Muscle of leg (tissue), 11 donors: ENCODE results near the gene MYOF. TPM values are rescaled to one million over a fixed set of nuclear protein-coding genes. Genes with fewer than 3 reads are reported as not detected.
"Not testable (repeated sequence)": the region's sequence is repeated elsewhere in the genome, so short reads cannot be mapped to it uniquely, and the experiment has no call there.

Experiments used
- DNase-seq: peaks from one replicate; pipeline ENCODE4 v3.0.0; 2013
- H3K27ac ChIP-seq: one replicate; pipeline ENCODE4 v1.5.1; 2013; ENCODE audit warnings: mild to moderate bottlenecking, low read length, control low read depth
- H3K27me3 ChIP-seq: one replicate; pipeline ENCODE4 v1.6.1; 2013; ENCODE audit warnings: low read length; ENCODE audit not compliant: control insufficient read depth, insufficient read depth
- H3K36me3 ChIP-seq: one replicate; pipeline ENCODE4 v1.6.1; 2013; ENCODE audit warnings: low read length; ENCODE audit not compliant: control insufficient read depth, insufficient read depth
- H3K4me1 ChIP-seq: one replicate; pipeline ENCODE4 v1.6.1; 2013; ENCODE audit warnings: low read length; ENCODE audit not compliant: control insufficient read depth, insufficient read depth
- H3K4me3 ChIP-seq: one replicate; pipeline ENCODE4 v1.5.1; 2013; ENCODE audit warnings: low read length, control low read depth
- H3K9me3 ChIP-seq: replicated peaks from 2 replicates; pipeline ENCODE4 v1.6.1; 2013; ENCODE audit warnings: low read depth, low read length; ENCODE audit not compliant: control insufficient read depth
- WGBS: methylation state at CpG from one replicate; pipeline ENCODE4 v1.1.5; 2013; ENCODE audit warnings: missing lambda C conversion rate; ENCODE audit not compliant: insufficient coverage; 5-methylcytosine and 5-hydroxymethylcytosine counted together
- polyA plus RNA-seq, 8 donors: library from polyadenylated mRNA; unstranded; fragments of 120-200 nt; gene quantifications; one replicate each; pipeline versions ENCODE4 v1.2.1 to v1.2.3, GENCODE V29; 2013; ENCODE audit warnings: inconsistent platforms in 1 of 8, low replicate concordance in 1 of 8; ENCODE audit not compliant: insufficient read length in 8 of 8, insufficient read depth in 1 of 8
- total RNA-seq: library from RNA; stranded (reverse); fragments of 120-200 nt; gene quantifications from one replicate; pipeline ENCODE4 v1.2.4, GENCODE V29; 2013

MYOF gene
- total and polyA plus RNA-seq, 9 donors, result 37.6 to 85.0 (median 55.2) TPM

DNA sequence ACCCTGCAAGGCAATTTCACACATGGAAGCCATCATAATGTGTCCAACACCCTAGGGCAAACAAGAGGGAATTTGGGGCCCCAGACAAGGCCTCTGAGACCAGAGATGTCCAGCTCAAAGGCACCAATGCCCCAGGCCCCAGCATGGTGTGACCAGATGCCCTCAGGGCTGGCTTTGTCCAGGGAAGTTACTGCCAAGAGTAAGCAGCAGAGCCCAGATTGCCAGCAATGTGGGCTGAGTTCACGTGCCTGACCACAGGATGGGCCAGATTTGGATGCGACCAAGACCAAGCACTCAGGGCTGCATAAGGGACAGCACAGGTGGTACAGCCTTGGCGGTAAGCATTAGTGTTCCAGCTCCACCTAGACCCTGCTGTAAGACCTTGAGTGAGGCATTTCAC lies 12.7 kb downstream of the MYOF start:
- no peak overlapping the region for H3K4me3 ChIP-seq
- peaks cover 17% of the 10 kb centered on the region for H3K4me1 ChIP-seq
- peaks cover 13% of the 10 kb centered on the region for H3K36me3 ChIP-seq
- 87% methylated on average over 2 of the region's 3 CpGs for WGBS
- no peaks in the 10 kb centered on the region for H3K9me3 ChIP-seq
- H3K27ac ChIP-seq, result peak overlapping the region; percentile 13
- no peaks in the 10 kb centered on the region for H3K27me3 ChIP-seq
- DNase-seq, result no peak

DNA sequence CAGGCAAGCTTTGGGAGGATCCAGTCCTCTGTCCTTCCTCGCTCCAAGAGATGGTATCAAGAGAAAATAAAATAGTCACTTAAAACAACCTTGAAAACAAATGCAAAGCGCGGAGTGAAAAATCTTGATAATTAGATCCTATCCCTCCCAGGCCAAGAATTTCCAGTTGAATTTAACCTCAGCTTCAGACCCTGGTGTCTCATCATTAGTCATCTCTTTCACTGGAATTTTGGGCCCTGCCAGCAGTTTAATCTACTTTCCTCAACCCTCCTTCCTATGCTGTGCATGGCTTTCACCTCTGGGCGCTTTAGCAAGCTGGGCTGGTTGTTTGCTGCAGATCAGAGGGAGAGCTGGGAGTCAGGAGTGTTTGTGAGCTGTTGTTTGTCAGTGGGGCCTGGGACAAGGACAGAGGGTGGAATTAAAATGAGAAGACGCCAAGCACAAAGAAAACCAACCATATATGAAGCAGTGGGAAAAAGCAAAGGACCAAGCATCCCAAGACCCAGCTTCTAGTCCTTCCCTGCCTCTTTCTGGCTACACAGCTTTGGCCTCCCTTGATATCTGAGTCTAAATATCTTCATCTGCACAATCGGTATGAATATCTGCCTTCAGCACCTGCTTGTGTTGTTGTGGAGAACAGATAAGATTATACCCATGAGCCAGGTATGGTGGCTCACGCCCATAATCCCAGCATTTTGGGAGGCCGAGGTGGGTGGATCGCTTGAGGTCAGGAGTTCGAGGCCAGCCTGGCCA lies 13.5 kb downstream of the MYOF start:
- H3K27me3 ChIP-seq, result no peaks in the 10 kb centered on the region
- peaks cover 13% of the 10 kb centered on the region for H3K36me3 ChIP-seq
- WGBS, result no CpG with 5 or more reads among the region's 10 CpGs
- H3K27ac ChIP-seq, result peak overlapping the region; percentile 15
- H3K9me3 ChIP-seq, result no peaks in the 10 kb centered on the region
- DNase-seq, result peak; percentile 44
- no peak overlapping the region for H3K4me3 ChIP-seq
- H3K4me1 ChIP-seq, result peaks cover 23% of the 10 kb centered on the region

DNA sequence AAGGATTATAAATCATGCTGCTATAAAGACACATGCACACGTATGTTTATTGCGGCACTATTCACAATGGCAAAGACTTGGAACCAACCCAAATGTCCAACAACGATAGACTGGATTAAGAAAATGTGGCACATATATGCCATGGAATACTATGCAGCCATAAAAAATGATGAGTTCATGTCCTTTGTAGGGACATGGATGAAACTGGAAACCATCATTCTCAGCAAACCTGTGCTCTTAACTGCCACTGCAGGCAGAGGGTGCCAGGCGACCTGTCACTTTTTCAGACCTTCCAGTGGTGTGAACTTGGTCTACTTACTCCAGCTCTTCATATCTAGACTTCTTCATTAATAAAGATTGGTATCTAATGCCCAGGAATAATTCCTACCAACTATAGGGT lies 14.5 kb downstream of the MYOF start:
- DNase-seq, H3K27me3 ChIP-seq, H3K4me3 ChIP-seq, H3K9me3 ChIP-seq, H3K36me3 ChIP-seq, H3K27ac ChIP-seq: not testable (repeated sequence)
- peaks cover 26% of the 10 kb centered on the region for H3K4me1 ChIP-seq
- WGBS, result no CpG with 5 or more reads among the region's 4 CpGs

DNA sequence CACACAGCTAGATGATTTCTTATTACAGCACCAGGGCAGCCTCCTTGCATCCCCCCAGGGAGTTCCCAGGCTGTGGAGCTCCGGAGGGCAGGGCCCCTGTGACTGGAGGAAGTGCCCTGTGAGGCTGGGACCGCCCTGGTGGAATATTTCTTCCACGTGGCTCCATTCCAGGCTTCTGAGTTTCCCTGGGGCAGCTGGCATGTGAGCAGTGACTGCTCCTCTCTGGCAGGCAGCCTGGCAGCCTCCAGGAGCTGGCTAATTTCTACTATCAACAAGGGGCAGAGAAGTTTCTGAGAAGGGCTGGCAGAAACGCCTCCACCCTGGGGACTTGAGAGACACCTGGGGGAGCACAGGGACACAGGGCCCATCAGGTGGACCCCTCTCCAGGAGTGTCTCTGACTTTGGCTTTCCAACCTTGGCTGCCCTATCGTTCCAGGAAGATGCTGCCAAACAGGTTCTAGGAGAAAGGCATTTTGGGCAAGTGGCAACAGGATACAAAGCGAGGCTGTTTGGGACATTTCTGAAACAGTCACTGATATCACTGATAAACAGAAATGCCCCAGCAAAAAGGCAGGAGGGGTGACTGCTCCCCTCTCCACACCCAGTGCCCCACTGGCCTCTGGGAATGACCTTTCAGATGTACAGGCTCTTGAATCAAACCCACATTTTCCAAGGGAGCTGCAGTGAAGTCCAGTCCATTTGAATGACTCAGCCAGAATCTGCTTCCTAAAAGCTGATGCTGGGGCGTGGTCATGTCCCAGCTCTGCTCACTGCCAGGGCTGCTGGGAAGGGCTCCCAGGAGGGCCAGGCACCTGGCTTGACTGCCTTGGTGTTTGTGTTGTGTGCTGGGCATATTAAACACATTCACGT lies 16.1 kb downstream of the MYOF start:
- peak overlapping the region; percentile 85 for H3K27ac ChIP-seq
- 21% methylated on average over 2 of the region's 8 CpGs for WGBS
- H3K36me3 ChIP-seq, result peaks cover 8% of the 10 kb centered on the region
- H3K4me3 ChIP-seq, result no peak overlapping the region
- peaks cover 29% of the 10 kb centered on the region for H3K4me1 ChIP-seq
- DNase-seq, result peak; percentile 74
- no peaks in the 10 kb centered on the region for H3K9me3 ChIP-seq
- no peaks in the 10 kb centered on the region for H3K27me3 ChIP-seq

DNA sequence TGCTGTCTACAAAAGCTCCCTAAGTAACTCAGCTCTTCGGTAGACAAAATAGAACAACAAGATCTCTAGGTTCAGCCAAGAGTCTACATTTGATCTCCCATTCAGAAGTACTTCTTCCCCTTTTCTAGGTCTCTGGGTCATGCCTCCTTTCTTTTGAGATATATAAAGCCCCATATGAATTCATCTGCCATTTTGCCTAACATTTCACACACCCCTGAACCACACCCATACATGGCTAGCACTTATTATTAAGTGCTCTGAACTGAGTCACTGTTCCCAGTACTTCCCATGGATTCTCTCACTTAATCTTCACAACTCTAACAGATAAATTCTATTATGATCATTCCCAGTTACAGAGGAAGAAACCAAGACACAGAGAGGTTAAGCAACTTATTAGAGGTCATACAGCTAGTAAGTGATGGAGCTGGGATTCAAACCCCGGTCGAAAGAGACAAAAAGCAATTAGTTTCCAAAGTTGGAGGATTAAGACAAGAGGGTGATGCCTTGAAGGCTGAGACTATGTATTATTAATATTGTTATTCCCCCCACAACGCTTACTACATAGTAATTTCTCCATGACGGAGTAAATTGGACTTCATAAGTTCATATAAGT lies 17.3 kb downstream of the MYOF start:
- no peak for DNase-seq
- Histone ChIP-seq H3K4me3 (no peak overlapping the region), H3K27me3 (no peaks in the 10 kb centered on the region), H3K4me1 (peaks cover 33% of the 10 kb centered on the region), H3K36me3 (peaks cover 10% of the 10 kb centered on the region), H3K27ac (peak overlapping the region; percentile 73), H3K9me3 (no peaks in the 10 kb centered on the region)
- WGBS, result no CpG with 5 or more reads among the region's 5 CpGs

DNA sequence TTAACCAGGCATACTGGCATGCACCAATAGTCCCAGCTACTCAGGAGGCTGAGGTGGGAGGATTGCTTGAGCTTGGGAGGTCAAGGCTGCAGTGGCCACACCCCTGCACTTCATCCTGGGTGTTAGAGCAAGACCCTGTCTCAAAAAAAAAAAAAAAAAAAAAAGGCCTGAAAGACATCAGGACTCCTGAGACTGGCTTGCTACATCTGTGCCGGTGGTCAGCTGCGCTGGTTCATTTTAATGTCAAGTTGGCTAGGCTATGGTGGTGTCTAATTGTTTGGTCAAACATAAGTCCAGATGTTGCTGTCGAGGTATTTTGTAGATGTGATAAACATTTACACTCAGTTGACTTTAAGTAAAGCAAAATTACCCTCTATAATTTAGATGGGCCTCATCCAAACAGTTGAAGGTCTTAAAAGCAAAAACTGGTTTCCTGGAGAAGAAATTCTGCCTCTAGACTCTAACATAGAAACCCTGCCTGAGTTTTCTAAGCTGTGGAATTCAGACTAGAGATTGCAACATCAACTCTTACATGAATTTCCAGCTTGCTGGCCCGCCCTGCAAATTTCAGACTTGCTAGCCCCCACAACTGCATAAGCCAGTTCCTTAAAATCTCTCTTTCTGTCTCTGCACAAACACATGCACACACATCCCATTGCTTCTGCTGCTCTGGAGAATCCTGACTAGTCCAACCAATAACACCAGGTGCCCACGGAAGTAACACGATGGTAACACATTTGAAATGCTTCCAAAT lies 18.2 kb downstream of the MYOF start:
- peak; percentile 85 for DNase-seq
- peaks cover 42% of the 10 kb centered on the region for H3K4me1 ChIP-seq
- WGBS, result 19% methylated on average over 3 of the region's 6 CpGs

DNA sequence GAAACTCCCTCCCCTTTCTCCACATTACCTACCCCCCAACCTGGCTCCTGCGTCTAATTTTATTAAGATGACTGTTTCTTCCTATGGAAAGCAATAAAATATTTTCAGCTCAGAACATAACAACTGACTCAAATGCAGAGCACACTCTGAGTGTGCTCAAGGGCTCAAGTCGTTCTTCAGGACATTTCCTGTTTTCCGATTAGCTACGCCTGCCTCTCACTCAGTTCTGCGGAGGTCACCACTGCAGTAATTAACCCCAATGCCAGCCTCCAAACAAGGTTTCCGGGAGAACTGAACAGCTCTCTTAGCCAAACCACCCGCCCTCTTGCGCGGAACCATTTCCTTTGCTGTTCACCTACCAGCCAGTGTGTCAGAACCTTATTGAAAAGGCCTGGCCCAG lies 19.3 kb downstream of the MYOF start:
- Histone ChIP-seq H3K4me3 (no peak overlapping the region), H3K27me3 (no peaks in the 10 kb centered on the region), H3K4me1 (peaks cover 51% of the 10 kb centered on the region), H3K9me3 (no peaks in the 10 kb centered on the region), H3K27ac (peak overlapping the region; percentile 59), H3K36me3 (peaks cover 5% of the 10 kb centered on the region)
- WGBS, result 38% methylated on average over 8 of the region's 9 CpGs
- DNase-seq, result peak; percentile 57

More for the DNA sequence above, 18.2 kb downstream of the MYOF start:
- Histone ChIP-seq H3K9me3 (no peaks in the 10 kb centered on the region), H3K27ac (peak overlapping the region; percentile 73), H3K36me3 (peaks cover 5% of the 10 kb centered on the region), H3K27me3 (no peaks in the 10 kb centered on the region), H3K4me3 (no peak overlapping the region)

DNA sequence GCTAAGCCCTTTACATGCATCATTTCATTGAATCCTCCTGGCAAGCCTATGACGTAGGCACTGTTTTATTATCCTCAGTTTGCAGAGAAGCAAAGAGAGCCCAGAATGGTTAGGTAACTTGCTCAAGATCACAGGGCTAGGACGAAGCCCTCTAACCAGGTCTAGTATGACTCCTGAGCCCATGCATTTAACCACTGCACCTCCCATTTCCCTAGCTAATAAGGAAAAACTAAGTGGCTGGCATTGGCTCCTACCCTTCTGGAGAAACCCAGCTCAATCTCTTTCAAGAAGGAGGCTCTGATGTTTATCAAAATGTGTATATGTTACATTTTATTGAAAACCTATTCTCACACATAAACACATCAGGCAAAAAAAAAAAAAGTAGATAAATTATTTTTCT lies 19.8 kb downstream of the MYOF start:
- H3K4me3 ChIP-seq, result no peak overlapping the region
- DNase-seq, result no peak
- WGBS, result 0% methylated on average over 1 of the region's 2 CpGs
- H3K27me3 ChIP-seq, result no peaks in the 10 kb centered on the region
- H3K36me3 ChIP-seq, result peaks cover 5% of the 10 kb centered on the region
- H3K4me1 ChIP-seq, result peaks cover 51% of the 10 kb centered on the region
- peak overlapping the region; percentile 29 for H3K27ac ChIP-seq
- H3K9me3 ChIP-seq, result no peaks in the 10 kb centered on the region

DNA sequence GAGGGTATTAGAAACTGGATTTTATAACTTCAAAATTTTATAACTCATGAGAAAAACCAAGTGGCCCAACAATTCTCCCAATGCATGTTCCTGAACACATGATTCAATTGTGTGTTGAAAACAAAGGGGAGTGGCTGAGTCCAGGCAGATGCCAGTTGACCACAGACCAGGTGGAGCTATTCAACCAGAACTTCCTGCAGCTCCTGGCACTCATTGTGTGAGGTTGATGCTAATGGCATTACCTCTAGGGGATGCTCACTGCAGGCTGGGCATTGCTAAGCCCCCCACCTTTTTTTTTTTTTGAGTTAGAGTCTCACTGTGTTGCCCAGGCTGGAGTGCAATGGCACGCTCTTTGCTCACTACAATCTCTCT lies 20.3 kb downstream of the MYOF start:
- no peak for DNase-seq
- Histone ChIP-seq H3K9me3 (no peaks in the 10 kb centered on the region), H3K27ac (peak overlapping the region; percentile 20), H3K27me3 (no peaks in the 10 kb centered on the region), H3K4me1 (peaks cover 50% of the 10 kb centered on the region), H3K4me3 (no peak overlapping the region), H3K36me3 (peaks cover 3% of the 10 kb centered on the region)
- WGBS, result no CpG with 5 or more reads among the region's 1 CpG
